GM12892 (cell line): ENCODE measurements around the gene CDCP2.

ENCODE experiments used
- POLR2A ChIP-seq: IDR thresholded peaks from 2 replicates; pipeline ENCODE4 v1.6.1; 2011; ENCODE audit warnings: low read depth, low read length, control low read depth
- TAF1 ChIP-seq: IDR thresholded peaks from 2 replicates; pipeline ENCODE4 v1.6.1; 2011; ENCODE audit warnings: low read depth, mild to moderate bottlenecking, control low read depth, low read length, borderline replicate concordance

DNA sequence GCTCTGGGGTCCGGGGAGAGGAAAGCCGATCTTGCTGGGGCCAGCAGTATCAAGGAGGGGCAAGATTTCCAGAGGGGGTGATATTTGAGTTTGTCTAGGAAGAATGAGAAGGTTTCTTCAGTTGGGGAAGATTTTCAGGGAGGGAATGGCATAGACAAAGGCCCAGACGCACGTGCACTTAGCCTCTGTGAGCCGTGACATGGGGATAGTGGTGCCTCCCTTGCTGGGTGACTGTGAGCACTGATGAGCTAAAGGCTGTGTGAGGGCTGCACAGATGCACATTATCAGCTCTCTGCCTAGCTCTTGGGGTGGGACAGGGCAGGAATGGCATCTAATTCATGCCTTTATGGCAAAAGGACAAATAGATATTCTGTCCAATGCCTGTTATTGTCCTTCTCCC is 1.8 kb downstream of the CDCP2 start:
- no peak for TF ChIP-seq TAF1
- TF ChIP-seq POLR2A = no peak
